ENCODE measurements around the gene LRRC28. TPM values are rescaled to one million over a fixed set of nuclear protein-coding genes. Genes with fewer than 3 reads are reported as not detected.

Gene LRRC28
- total RNA-seq, 1 experiment from 2014 or later: 10.6 TPM

- no peak overlapping the region for H3K27ac Mint-ChIP-seq (ENCODE audit: low read depth, unreplicated experiment)
- H3K27me3 Mint-ChIP-seq (ENCODE audit: insufficient read depth, unreplicated experiment): no peaks in the 10 kb centered on the region
- no peaks in the 10 kb centered on the region for H3K9me3 Mint-ChIP-seq (ENCODE audit: unreplicated experiment)
- no peak for DNase-seq (ENCODE audit: unreplicated experiment)
- no TSS peak for BruUV-seq (replicated peaks)
- intact Hi-C loops (cut with micrococcal nuclease): loop anchor here (2.0 kb wide), 1 partner anchor 69 kb away; no protein-coding TSS in a partner anchor
- ChIA-PET POLR2A (interaction anchor here (0.5 to 0.8 kb wide), 2 partner anchors 80 to 180 kb away, joined by 3 to 4 read pairs; no protein-coding TSS in a partner anchor), CTCF (interaction anchor here (0.9 to 6.7 kb wide), 5 partner anchors 134 to 349 kb away, joined by 3 to 68 read pairs (median 6); no protein-coding TSS in a partner anchor)
- no peaks in the 10 kb centered on the region for H3K36me3 Mint-ChIP-seq (ENCODE audit: insufficient read depth, unreplicated experiment)
- H3K4me3 Mint-ChIP-seq (ENCODE audit: unreplicated experiment): no peak overlapping the region
- H3K4me1 Mint-ChIP-seq (ENCODE audit: insufficient read depth, unreplicated experiment): peaks cover 12% of the 10 kb centered on the region
- no peak for TF ChIP-seq CTCF (IDR thresholded peaks at IDR 0.05; ENCODE audit: unreplicated experiment)
These were observed 156.4 kb downstream of the LRRC28 start for GRCh38 chr15:99407716-99408115.

DNA sequence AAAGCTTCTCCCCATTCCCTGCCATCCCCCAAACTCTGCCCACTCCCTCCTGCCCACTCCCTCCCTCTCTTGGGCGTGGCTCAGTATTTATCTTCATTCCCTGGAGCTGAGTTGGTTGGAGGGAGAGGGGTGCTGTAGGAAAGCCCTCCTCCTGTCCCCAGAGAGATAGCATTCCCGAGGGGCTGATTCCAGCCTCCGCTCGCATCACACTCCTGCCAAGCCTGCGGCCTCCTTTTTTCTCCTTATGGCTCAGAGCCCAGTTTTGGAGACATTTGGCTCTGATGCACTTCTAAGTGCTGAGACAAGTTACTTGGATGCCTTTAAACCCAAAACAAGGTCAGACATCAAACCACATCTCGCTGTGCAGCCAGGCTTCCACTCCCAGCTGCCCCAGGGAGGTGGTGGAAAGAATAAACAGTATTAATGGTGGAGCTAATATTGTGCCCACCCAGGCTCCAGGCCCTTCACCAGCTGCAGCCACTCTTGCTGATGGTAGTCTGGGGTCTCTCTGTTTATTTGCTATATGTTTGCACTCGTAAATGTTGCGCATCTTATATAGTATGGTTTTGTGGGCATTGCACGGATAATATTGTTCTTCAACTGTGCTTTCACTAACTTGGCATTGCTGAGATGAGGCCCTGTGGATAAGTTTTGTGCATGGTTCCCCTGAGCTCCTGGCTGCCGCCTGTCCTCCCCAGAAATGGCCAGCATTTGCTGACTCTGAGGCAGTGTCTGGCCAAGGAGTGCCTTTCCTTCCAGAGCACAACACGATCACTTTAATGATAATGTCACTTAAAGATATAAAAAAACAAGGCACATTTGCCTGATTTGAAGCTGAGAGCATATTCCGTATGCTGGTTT, 157.2 kb downstream of the LRRC28 start:
- no peaks in the 10 kb centered on the region for H3K27me3 Mint-ChIP-seq (ENCODE audit: insufficient read depth, unreplicated experiment)
- H3K4me1 Mint-ChIP-seq (ENCODE audit: insufficient read depth, unreplicated experiment): peaks cover 12% of the 10 kb centered on the region
- no peaks in the 10 kb centered on the region for H3K9me3 Mint-ChIP-seq (ENCODE audit: unreplicated experiment)
- ChIA-PET CTCF (interaction anchor here (0.7 to 6.7 kb wide), 21 partner anchors 14 to 348 kb away, joined by 3 to 68 read pairs (median 4); no protein-coding TSS in a partner anchor), POLR2A (interaction anchor here (0.6 to 2.4 kb wide), 7 partner anchors 13 to 302 kb away, joined by 3 to 17 read pairs (median 3); no protein-coding TSS in a partner anchor)
- no peak overlapping the region for H3K27ac Mint-ChIP-seq (ENCODE audit: low read depth, unreplicated experiment)
- no TSS peak for BruUV-seq (replicated peaks)
- intact Hi-C loops (cut with micrococcal nuclease): loop anchor here (1.0 to 2.0 kb wide), 3 partner anchors 68 to 296 kb away; partner anchors contain the start of gene MEF2A
- no peaks in the 10 kb centered on the region for H3K36me3 Mint-ChIP-seq (ENCODE audit: insufficient read depth, unreplicated experiment)
- H3K4me3 Mint-ChIP-seq (ENCODE audit: unreplicated experiment): no peak overlapping the region
- no peak for TF ChIP-seq CTCF (IDR thresholded peaks at IDR 0.05; ENCODE audit: unreplicated experiment)
- peak; percentile 48 for DNase-seq (ENCODE audit: unreplicated experiment)

GRCh38 chr15:99409097-99409473, 157.8 kb downstream of the LRRC28 start:
- CTCF ChIA-PET: interaction anchor here (0.7 to 6.7 kb wide), 17 partner anchors 12 to 345 kb away, joined by 3 to 68 read pairs (median 4); no protein-coding TSS in a partner anchor

More at GRCh38 chr15:99409097-99409473, 157.8 kb downstream of the LRRC28 start:
- POLR2A ChIA-PET: interaction anchor here (0.6 to 2.4 kb wide), 7 partner anchors 13 to 295 kb away, joined by 3 to 17 read pairs (median 3); partner anchors contain the start of gene MEF2A
- Mint-ChIP-seq H3K36me3 (ENCODE audit: insufficient read depth, unreplicated experiment) (no peaks in the 10 kb centered on the region), H3K9me3 (ENCODE audit: unreplicated experiment) (no peaks in the 10 kb centered on the region), H3K4me1 (ENCODE audit: insufficient read depth, unreplicated experiment) (peaks cover 12% of the 10 kb centered on the region), H3K27ac (ENCODE audit: low read depth, unreplicated experiment) (no peak overlapping the region), H3K27me3 (ENCODE audit: insufficient read depth, unreplicated experiment) (no peaks in the 10 kb centered on the region), H3K4me3 (ENCODE audit: unreplicated experiment) (no peak overlapping the region)
- no TSS peak for BruUV-seq (replicated peaks)
- peak; percentile 74 for DNase-seq (ENCODE audit: unreplicated experiment)
- peak; percentile 56 for TF ChIP-seq CTCF (IDR thresholded peaks at IDR 0.05; ENCODE audit: unreplicated experiment)
- intact Hi-C loops (cut with micrococcal nuclease): loop anchor here (1.0 to 2.0 kb wide), 3 partner anchors 68 to 295 kb away; partner anchors contain the start of gene MEF2A

All from MCF 10A (cell line).